GM10248 (cell line): ENCODE measurements around the gene SH3BP4.

Experiments used
- CTCF ChIA-PET: fragments of 300-600 bp; sonication (Branson Sonifier 250); formaldehyde crosslinking; extraction: SDS; loops from one replicate; lab custom pipeline; 2021; ENCODE audit warnings: antibody characterized with exemption; lab: Yijun Ruan, JAX
- POLR2A ChIA-PET: fragments of 350-650 bp; sonication (Branson Sonifier 250); formaldehyde crosslinking; extraction: SDS; loops from one replicate; lab custom pipeline; 2020; ENCODE audit warnings: antibody characterized with exemption; lab: Yijun Ruan, JAX
- DNase-seq: peaks from one replicate; pipeline ENCODE4 v3.0.0; 2012; ENCODE audit errors: extremely low spot score
- CTCF ChIP-seq: IDR thresholded peaks from 2 replicates; pipeline ENCODE4 v1.5.1; 2012; ENCODE audit warnings: mild to moderate bottlenecking, low read depth; ENCODE audit errors: extremely low read depth, missing control alignments, control extremely low read depth

The SH3BP4 gene

GRCh38 chr2:234912437-234912836 is 39.4 kb upstream of the SH3BP4 start:
- no peak for TF ChIP-seq CTCF
- no peak for DNase-seq
- POLR2A ChIA-PET: no interaction called here
- CTCF ChIA-PET: interaction anchor here (1.3 kb wide), 1 partner anchor 12 kb away, joined by 3 read pairs; no protein-coding TSS in a partner anchor

GRCh38 chr2:234913208-234913626 is 38.6 kb upstream of the SH3BP4 start:
- no peak for DNase-seq
- ChIA-PET POLR2A (no interaction called here), CTCF (interaction anchor here (1.3 kb wide), 1 partner anchor 13 kb away, joined by 3 read pairs; no protein-coding TSS in a partner anchor)
- no peak for TF ChIP-seq CTCF

- ChIA-PET CTCF (no interaction called here), POLR2A (no interaction called here)
- no peak for TF ChIP-seq CTCF
- no peak for DNase-seq
Observed at GRCh38 chr2:234914371-234915154, 37.3 kb upstream of the SH3BP4 start.

- TF ChIP-seq CTCF: no peak
- ChIA-PET POLR2A (no interaction called here), CTCF (no interaction called here)
- DNase-seq: no peak
Observed at GRCh38 chr2:234916674-234917073, 35.1 kb upstream of the SH3BP4 start.

- CTCF ChIA-PET: no interaction called here
- POLR2A ChIA-PET: no interaction called here
- no peak for TF ChIP-seq CTCF
- DNase-seq: no peak
Observed at GRCh38 chr2:234917211-234917975, 34.4 kb upstream of the SH3BP4 start.

- ChIA-PET CTCF (no interaction called here), POLR2A (no interaction called here)
- no peak for TF ChIP-seq CTCF
- no peak for DNase-seq
Observed at GRCh38 chr2:234919711-234920110, 32.1 kb upstream of the SH3BP4 start.
